Fibroblast of lung (primary cell): ENCODE results near the gene LCN10. TPM values are rescaled to one million over a fixed set of nuclear protein-coding genes. Genes with fewer than 3 reads are reported as not detected.

Experiments used
- DNase-seq, 2 donors: peaks; one replicate each; pipeline versions ENCODE4 v3.0.0 to v3.0.0-alpha.2; 2010; ENCODE audit warnings: low read depth in 2 of 2
- H2AFZ ChIP-seq: 2 replicates; pipeline ENCODE4 v1.5.1; 2012; ENCODE audit warnings: low read length, control low read depth, inconsistent platforms
- H3K27ac ChIP-seq: 2 replicates; pipeline ENCODE4 v1.5.1; 2011; ENCODE audit warnings: low read length, control low read depth; ENCODE audit not compliant: insufficient read depth
- H3K27me3 ChIP-seq: 2 replicates; pipeline ENCODE4 v1.5.1; 2011; ENCODE audit warnings: mild to moderate bottlenecking, low read length; ENCODE audit not compliant: control insufficient read depth, insufficient read depth
- H3K36me3 ChIP-seq: 2 replicates; pipeline ENCODE4 v1.5.1; 2011; ENCODE audit warnings: low read length; ENCODE audit not compliant: control insufficient read depth, insufficient read depth
- H3K4me1 ChIP-seq: 2 replicates; pipeline ENCODE4 v1.5.1; 2011; ENCODE audit warnings: low read length; ENCODE audit not compliant: control insufficient read depth, insufficient read depth; ENCODE audit errors: extremely low read depth
- H3K4me2 ChIP-seq: 2 replicates; pipeline ENCODE4 v1.5.1; 2011; ENCODE audit warnings: low read length, control low read depth; ENCODE audit not compliant: insufficient read depth; ENCODE audit errors: extremely low read depth
- H3K4me3 ChIP-seq, 4 experiments: fragments of 200-600 bp in 1 of 4; sonication (generic) in 1 of 4; replicated peaks in 1 of 4; 2 replicates each; pipeline ENCODE4 v1.5.1; 2011 to 2016; ENCODE audit warnings: low read length in 4 of 4, low read depth in 3 of 4, mild to moderate bottlenecking in 3 of 4, control low read depth in 2 of 4, inconsistent platforms in 1 of 4, mixed read lengths in 1 of 4; ENCODE audit not compliant: insufficient read depth in 1 of 4; ENCODE audit errors: control extremely low read depth in 1 of 4
- H3K79me2 ChIP-seq: 2 replicates; pipeline ENCODE4 v1.5.1; 2012; ENCODE audit warnings: mild to moderate bottlenecking, low read length, inconsistent platforms; ENCODE audit not compliant: control insufficient read depth, insufficient read depth
- H3K9ac ChIP-seq: 2 replicates; pipeline ENCODE4 v1.5.1; 2011; ENCODE audit warnings: mild to moderate bottlenecking, low read length, control low read depth; ENCODE audit not compliant: insufficient read depth
- H3K9me3 ChIP-seq: 2 replicates; pipeline ENCODE4 v1.5.1; 2012; ENCODE audit warnings: low read depth, low read length; ENCODE audit not compliant: control insufficient read depth, insufficient read depth
- H4K20me1 ChIP-seq: 2 replicates; pipeline ENCODE4 v1.5.1; 2011; ENCODE audit warnings: low read length; ENCODE audit not compliant: control insufficient read depth, insufficient read depth; ENCODE audit errors: extremely low read depth
- CTCF ChIP-seq, 2 donors: IDR thresholded peaks in 1 of 2; conservative IDR thresholded peaks in 1 of 2; 1 replicate in 1 of 2; 2 replicates in 1 of 2; pipeline ENCODE4 v1.5.1; 2011 to 2012; ENCODE audit warnings: low read length in 2 of 2, control low read depth in 1 of 2, inconsistent platforms in 1 of 2, low read depth in 1 of 2, mild to moderate bottlenecking in 1 of 2
- EZH2 ChIP-seq: IDR thresholded peaks from 2 replicates; pipeline ENCODE4 v1.5.1; 2012; ENCODE audit warnings: low read length, control low read depth, mild to moderate bottlenecking; ENCODE audit errors: missing control alignments
- polyA plus RNA-seq, 2 donors: library from polyadenylated mRNA; depleted of rRNA in 1 of 2; stranded (reverse) in 1 of 2; unstranded in 1 of 2; fragments of >200 nt; gene quantifications; 2 replicates each; pipeline ENCODE4 v1.2.1, GENCODE V29; 2011 to 2012; ENCODE audit warnings: missing spikeins in 1 of 2
- total RNA-seq: library from RNA; depleted of rRNA; stranded (reverse); fragments of >200 nt; gene quantifications from 2 replicates; pipeline ENCODE4 v1.2.1, GENCODE V29; 2014

Gene LCN10
- total and polyA plus RNA-seq, 2 donors (not counting 1 experiment from before 2014, with no cell fraction given), result not detected

GRCh38 chr9:136724772-136725171 lies 18.0 kb downstream of the LCN10 start:
- Histone ChIP-seq H3K36me3 (peaks cover 26% of the 10 kb centered on the region), H3K4me1 (peaks cover 16% of the 10 kb centered on the region), H2AFZ (no peak overlapping the region), H3K79me2 (peaks cover 37% of the 10 kb centered on the region), H4K20me1 (no peaks in the 10 kb centered on the region), H3K4me2 (no peak overlapping the region), H3K9ac (no peak overlapping the region), H3K27ac (no peak overlapping the region), H3K9me3 (no peaks in the 10 kb centered on the region), H3K27me3 (no peaks in the 10 kb centered on the region), H3K4me3 (no peak overlapping the region)
- no peak for DNase-seq
- TF ChIP-seq EZH2 (no peak), CTCF (conservative IDR thresholded peaks at IDR 0.05 in 1 of 2, IDR thresholded peaks at IDR 0.05 in 1 of 2; ENCODE audit: low read depth in 1 of 2, low read length in 2 of 2) (no peak)

- Histone ChIP-seq H3K9ac (no peak overlapping the region), H3K4me3 (no peak overlapping the region), H3K4me1 (peaks cover 16% of the 10 kb centered on the region), H3K9me3 (no peaks in the 10 kb centered on the region), H3K27me3 (no peaks in the 10 kb centered on the region), H3K4me2 (no peak overlapping the region), H3K36me3 (peaks cover 26% of the 10 kb centered on the region), H3K79me2 (peaks cover 30% of the 10 kb centered on the region), H4K20me1 (no peaks in the 10 kb centered on the region), H2AFZ (no peak overlapping the region), H3K27ac (no peak overlapping the region)
- DNase-seq, result no peak
- TF ChIP-seq CTCF (conservative IDR thresholded peaks at IDR 0.05 in 1 of 2, IDR thresholded peaks at IDR 0.05 in 1 of 2; ENCODE audit: low read depth in 1 of 2, low read length in 2 of 2) (no peak), EZH2 (no peak)
These were observed 18.8 kb downstream of the LCN10 start for GRCh38 chr9:136723989-136724388.

GRCh38 chr9:136723362-136723976 lies 19.3 kb downstream of the LCN10 start:
- no peak for DNase-seq
- Histone ChIP-seq H3K79me2 (peaks cover 30% of the 10 kb centered on the region), H2AFZ (no peak overlapping the region), H3K4me2 (no peak overlapping the region), H3K36me3 (peaks cover 26% of the 10 kb centered on the region), H3K4me1 (peaks cover 16% of the 10 kb centered on the region), H3K27ac (no peak overlapping the region), H3K27me3 (no peaks in the 10 kb centered on the region), H4K20me1 (no peaks in the 10 kb centered on the region), H3K9ac (no peak overlapping the region), H3K4me3 (no peak overlapping the region), H3K9me3 (no peaks in the 10 kb centered on the region)
- TF ChIP-seq EZH2 (no peak), CTCF (conservative IDR thresholded peaks at IDR 0.05 in 1 of 2, IDR thresholded peaks at IDR 0.05 in 1 of 2; ENCODE audit: low read depth in 1 of 2, low read length in 2 of 2) (no peak)
